Stimulated activated CD4-positive, alpha-beta T cell treated with anti-CD3 and anti-CD28 coated beads, Interleukin-2, amount 100 ng/mL, for 4 hours (primary cell): Measurements from ENCODE around the gene JAK2.
"Not testable (repeated sequence)": the region's sequence is repeated elsewhere in the genome, so short reads cannot be mapped to it uniquely, and the experiment has no call there.

Experiments
- DNase-seq: peaks from one replicate; pipeline ENCODE4 v3.0.0-alpha.2; 2020; ENCODE audit warnings: low read depth

Gene JAK2

DNA sequence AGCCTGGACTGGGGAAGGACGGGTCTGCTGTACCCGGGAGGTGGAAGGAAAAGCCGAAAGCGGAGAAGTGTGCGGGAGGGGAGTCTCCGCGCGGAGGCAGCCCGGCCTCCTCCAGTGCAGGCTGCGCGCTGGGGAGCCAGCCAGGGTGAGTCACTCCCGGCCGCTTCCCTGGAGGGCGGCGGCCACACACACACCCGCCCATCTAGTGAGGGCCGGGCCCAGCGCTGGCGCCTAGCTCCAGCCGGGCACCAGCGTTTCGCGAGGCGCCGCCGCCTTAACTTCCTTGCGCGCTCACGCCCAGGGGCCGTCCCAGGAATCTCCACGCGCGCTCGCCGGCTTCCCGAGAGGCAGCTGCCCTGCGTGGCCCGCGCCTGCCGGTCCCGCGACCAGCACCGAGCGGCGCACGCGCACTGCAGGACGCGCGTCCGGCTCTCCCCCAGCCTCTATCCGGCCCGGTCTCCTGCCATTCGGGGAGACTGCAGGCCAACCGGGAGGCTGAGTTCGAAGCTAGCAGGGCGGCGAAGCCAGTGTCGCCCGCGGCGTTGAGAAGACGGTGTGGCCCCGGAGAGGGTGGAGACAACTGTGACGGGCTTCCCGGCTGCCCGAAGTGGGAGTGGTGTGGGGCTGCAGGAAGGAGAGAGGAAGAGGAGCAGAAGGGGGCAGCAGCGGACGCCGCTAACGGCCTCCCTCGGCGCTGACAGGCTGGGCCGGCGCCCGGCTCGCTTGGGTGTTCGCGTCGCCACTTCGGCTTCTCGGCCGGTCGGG lies at the start of gene JAK2:
Gene JAK2 (plus strand): TSS at position 652 of the 765 bp plus-strand sequence. CDS start 36,716 bp downstream, outside the sequence.
- peak; percentile 72 for DNase-seq

DNA sequence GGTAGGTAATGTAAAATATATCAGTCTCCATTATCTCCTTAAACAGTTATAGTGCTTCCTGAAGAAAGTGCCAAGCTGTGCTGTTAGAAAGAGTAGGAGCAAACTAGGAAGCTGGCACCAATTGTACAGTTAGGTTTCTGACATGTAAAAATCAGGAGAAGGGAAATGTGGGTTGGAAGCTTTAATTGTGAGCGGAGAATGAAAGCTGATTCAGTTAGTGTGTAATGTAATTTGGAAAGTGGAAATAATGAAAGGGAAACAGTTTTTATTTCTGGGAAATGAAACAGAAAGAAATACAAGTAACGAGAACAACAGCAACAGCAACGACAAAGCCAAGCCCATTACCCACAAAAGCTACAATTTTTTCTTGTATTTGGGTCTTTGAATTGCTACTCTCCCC lies 48.8 kb upstream of the JAK2 start:
- no peak for DNase-seq

DNA sequence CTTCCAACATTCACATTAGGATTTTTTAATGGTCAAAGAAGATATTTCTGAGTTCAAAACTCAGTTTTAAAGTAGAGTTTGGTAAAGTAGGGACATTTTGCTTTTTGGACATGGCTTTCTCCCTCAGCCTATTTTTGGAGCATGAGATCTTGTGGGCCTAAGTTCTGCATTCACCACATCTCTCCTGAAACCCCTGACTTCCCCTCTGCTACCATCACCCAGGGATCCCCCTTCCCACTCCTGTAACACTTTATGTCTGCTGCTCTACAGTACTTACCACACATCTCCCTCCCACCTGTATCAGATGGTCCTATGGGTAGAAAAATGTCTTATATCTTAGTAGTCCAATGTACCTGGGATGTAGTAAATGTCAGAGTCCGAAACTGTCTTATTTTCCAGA lies 48.2 kb upstream of the JAK2 start:
- DNase-seq, result no peak

DNA sequence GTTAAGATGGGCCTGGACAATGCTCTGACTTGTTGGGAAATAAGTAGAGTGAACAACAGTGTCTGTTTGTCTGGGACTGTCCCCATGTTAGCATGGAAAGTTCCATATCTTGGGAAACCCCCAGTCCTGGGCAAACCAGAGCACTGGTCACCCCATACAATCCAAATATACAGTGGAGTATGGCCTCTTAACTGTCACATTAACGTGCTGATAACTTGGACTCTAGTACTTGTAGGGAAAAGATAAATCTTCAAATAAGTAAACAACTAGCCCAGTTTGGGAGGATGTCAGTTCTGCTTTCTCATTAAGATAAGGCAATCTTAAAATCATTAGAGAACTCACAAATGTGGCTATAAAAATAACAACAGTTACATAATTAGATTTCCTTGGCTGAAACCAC lies 47.6 kb upstream of the JAK2 start:
- no peak for DNase-seq

DNA sequence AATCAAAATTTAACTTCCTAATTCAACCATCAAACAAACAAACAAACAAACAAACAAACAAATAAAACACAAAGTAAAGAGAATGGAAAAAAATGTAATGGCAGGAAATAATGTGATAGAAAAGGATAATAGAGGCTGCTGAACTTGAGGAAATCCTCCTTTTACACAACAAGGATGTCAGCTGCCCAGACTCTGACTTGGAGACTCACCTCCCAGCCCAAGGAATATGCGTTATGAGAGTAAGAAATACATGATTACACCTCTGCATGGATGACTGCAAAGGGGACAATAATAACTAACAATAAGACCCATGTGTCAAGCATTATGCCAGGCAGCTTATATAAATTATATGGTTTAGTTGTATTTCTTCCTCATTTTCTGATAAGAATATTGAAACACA lies 46.6 kb upstream of the JAK2 start:
- no peak for DNase-seq

DNA sequence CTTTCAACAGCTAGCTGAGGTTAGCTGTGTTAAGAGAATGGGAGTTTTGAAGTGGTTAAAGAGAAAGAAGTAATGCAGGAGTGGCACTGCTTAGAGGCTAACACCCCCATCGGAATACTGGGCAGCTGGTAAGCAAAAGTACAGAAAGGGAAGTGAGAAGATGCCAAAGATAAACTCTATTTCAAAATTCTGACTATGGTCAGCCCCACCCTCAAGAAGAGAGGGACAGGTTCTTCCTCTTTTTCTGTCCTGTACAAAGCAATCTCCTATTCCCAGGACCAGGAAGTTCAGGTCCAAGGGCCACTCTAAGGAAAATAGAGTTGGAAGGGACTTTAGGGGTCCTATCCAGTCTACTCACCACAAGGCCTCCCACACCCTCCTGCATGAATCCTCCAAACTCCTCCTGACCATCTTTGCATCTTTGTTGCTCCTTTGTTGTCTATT lies 45.9 kb upstream of the JAK2 start:
- no peak for DNase-seq

DNA sequence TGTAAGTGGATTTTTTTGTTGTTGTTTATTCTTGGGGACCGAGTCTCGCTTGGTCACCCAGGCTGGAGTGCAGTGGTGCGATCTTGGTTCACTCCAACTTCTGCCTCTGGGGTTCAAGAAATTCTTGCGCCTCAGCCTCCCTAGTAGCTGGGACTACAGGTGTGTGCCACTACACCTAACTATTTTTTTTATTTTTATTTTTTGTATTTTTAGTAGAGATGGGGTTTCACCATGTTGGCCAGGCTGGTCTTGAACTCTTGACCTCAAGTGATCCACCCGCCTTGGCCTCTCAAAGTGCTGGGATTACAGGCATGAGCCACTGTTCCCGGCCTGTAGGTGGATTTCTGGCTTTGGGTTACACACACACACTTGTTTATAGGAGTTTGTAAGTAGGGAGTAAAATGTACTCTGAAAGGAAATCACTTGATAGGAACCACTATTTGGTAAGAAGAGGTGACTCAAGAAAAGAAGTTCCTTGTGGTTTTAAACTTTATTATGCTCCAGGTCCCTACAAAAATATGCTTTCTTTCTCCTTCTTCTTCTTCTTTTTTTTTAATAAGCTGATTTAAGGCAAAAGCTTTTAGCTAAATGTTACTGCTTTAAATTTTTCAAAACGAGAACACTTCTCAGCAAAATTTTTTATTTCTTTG lies 42.9 kb upstream of the JAK2 start:
- not testable (repeated sequence) for DNase-seq

DNA sequence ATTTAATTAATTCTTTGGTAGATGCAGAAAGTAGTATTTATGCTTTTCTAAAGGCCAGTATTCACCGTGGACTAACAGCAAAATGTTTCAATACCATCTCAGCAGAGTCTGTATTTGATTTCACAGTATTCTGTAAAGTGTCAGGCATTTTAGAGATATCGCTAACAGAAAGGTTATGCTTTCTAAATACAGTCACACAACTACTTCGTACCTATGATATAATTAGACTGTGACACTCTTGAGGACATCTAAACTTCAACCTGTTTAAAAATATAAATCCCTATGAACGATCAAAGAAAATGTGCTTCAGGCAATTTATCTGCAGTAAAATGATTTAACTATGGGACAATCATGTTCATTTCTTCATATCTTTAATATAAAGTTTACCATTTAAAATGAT lies 41.7 kb upstream of the JAK2 start:
- no peak for DNase-seq

DNA sequence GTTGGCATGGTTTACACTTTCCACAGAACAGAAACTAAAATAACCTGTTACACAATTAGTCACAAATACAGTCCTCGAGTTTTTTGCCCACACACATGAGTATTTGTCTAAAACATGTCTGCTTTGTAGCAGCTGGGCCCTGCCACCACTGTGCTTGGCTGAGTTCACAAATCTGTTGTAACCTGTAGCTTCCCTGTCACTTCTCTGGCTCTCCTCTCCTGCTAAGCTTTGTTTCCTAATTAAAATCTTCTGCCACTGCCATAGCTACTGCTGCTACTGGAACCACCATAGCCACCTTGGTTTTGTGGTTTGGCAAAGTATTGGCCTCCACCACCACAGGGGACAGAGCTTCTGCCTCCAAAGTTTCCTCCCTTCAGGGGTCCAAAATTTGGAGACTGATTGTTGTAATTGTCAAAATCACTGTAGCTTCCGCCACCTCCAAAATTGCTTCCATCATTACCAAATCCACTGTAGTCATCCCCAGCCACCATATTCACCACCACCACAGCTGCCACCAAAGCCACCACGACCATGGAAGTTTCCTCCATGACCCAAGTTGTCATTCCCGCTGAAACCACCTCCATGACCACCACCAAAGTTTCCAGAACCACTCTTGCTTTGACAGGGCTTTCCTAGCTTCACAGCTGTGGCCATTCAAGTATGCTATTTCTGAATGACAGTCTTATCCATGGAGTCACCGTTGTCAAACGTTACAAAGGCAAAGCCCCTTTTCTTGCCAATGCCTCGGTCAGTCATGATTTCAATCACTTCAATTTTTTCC lies 40.5 kb upstream of the JAK2 start:
- DNase-seq, result not testable (repeated sequence)

DNA sequence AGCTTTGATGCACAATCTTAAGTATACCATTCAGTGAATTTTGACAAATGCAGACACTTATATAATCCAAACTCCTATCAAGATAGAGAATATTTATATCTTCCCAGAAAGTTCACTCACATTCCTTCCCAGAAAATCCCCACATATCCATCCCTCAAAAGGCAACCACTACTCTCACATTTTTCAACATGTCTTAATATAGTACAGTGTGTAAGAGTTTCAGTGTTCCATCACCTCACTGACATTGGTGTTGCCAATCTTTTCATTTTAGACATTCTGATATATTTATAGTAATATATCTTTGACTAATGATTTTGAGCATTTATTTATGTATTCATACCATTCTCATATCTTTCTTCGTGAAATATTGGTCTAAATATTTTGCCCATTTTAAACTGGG lies 38.1 kb upstream of the JAK2 start:
- DNase-seq, result no peak

DNA sequence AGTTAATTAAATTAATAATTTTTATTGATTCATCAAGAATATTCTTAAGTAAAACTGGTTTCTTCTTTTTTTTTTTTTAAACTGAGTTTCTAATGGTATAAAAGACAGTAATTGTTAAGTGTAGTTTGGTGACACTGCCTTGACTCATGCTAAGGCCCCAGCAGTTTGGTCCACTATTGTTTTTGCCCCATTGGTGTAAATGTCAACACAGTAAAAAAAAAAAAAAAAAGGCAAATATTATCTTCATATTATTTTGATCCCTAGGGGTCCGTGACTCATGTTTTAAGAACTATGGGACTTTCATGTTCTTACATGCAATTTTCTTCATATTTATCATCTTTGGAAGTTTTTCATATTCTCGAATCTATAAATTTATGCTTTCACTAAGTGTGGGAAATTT lies 29.2 kb upstream of the JAK2 start:
- DNase-seq, result no peak

DNA sequence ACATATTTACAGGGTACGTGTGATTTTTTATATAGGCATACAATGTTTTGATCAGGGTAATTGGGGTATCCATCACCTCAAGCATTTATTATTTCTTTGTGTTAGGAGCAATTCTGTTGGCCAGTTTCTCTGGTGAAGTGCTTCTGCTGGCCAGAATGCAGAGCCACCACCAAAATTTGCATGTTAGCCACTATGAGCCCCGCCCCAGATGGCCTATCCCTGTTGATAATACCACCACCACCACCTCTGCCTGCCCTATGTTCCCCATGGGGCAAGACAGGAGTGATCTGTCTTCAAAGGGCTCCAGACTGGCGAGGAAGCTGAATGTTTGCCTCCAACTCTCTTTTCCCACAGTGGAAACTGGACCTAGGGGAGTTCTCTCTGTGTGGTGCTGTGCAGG lies 26.0 kb upstream of the JAK2 start:
- DNase-seq, result no peak

DNA sequence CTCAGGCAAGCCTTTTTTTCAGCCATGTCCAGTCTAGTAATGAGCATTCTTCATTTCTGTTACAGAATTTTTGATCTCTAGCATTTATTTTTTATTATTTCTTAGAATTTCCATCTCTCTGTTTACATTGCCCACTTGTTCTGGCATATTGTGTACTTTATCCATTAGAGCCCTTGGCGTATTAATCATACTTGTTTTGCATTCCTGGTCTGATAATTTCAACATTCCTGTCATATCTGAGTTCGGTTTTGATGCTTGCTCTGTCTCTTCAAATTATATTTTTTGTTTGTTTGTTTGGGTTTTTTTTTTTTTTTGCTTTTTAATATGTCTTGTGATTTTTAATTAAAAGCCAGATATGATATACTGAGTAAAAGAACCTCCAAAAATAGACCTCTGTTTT lies 23.0 kb upstream of the JAK2 start:
- no peak for DNase-seq

DNA sequence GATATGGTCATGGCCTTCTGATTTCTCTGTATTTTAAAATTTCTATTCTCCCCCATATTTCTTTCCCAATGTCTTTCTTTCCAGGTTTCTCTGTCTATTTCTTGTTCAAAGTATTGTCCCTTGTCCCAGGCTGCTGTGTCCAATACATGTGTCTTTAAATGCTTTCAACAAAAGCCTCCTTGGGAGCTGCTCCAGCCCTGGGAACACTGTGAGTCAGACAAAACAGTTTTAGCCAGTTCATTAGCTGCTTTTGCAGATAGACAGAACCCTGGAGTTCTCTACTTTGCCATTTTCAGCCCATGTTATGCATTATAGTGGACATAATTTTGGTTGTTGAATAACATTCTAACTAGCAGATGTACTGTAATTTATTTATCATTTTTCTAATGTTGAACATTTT lies 20.5 kb upstream of the JAK2 start:
- DNase-seq, result no peak

DNA sequence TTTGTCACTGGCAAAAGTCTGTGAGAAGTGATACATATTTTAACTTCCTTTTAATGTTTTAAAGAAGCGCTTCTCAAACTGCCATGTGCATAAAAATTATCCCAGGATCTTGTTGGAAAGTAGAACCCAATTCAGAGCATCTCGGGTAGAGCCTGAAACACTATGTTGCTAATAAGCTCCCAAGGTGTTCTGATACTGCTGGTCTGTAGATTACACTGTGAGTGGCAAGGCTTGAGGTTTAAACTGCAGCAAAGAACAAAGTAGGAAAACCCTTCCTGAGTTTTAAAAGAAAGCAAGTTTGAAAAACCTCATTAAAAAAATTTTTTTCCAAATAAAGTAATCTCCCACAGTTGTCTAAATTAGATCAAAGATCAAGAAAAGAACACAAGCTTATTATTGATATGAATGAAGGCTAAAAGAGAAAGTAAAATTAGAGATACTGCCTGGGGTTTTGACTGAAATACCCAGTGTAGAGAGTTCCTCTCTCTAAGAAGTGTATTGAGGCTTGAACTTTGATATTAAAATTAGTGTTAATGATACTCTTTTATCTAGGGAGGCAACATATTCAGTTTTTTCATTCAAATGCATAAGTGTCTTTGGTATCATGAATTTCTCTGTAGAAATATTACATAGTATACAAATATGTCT lies 19.8 kb upstream of the JAK2 start:
- DNase-seq, result no peak

DNA sequence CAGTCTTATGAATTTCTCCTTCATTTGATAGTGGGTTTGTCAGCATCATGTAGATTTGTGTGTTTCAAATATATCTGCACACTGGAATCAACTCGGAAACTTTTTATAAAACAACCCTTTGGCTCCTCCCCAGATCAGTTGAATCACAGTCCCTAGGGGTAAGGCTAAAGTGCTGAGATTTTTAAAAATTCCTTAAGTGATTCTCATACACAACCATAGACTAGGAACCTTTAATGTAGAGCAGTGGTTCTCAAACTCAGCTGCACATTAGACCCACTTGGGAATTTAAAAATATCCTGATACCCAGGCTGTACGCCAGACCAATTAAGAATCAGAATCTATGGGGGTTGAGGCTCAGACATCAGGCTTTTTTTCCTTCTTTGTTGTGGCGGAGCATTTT lies 17.5 kb upstream of the JAK2 start:
- no peak for DNase-seq

DNA sequence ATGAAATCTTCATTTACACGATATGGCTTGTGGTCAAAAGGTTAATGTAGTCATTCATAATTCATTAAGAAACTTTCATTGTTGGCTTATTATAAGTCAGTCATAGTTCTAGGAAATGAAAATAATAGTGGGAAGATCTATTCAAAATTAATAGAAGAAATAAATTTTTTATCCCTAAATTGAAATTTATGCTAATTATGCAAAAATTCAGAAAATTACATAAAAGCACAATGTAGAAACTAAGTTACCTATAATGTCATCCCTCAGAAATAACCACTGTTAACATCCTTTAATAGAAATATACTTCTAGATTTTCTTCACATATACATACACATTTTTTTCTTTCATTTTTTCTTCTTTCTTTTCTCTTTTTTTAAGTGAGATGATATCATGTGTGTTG lies 15.9 kb upstream of the JAK2 start:
- no peak for DNase-seq

DNA sequence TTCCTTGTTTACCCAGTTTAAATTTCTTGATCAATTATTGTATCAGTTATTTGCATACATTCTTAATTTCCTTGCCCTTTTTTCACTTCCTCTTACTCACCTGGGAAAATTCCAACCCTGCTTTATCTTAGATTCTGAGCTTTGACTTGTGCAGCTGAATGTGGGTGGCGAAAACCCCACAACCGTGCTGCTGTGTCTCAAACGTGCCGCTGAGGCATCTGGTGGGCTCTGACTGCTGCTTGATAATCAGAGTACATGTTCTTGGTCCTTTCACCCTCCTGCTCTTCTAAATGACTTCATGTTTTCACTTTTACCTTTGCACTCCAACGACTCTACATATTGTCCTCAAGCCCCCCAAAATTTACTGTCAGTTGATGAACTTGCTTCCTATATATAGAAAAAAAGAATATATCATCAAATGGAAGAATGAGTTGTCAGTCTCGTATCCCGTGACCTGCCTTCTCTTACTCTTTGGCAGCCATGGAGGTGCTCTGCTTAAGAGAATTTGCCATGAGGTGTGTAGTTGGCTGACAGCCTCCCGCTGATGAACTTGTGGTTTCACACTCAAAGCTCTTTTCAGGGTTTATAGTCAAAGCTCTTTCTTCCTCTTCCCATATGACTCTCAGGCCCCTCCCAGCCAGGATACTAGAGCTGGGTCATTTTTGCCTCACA lies 14.0 kb upstream of the JAK2 start:
- DNase-seq, result peak; percentile 71

DNA sequence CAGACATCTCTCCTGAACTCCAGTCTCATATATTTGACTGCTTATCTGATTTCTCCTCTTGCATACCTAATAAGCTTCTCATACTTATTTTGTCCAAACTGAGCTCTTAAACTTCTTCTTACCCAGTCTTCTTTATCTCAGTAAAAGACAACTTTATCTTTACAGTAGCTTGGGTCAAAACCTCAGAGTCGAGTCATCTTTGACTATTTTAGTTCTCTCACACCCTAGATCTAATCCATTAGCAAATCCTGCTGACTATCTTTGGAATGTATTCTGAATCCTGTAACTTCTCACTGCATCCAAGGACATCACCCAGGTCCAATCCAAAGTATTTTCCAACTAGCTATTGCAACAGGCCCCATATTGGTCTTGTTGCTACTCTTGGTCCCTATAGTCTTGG lies 11.8 kb upstream of the JAK2 start:
- no peak for DNase-seq

DNA sequence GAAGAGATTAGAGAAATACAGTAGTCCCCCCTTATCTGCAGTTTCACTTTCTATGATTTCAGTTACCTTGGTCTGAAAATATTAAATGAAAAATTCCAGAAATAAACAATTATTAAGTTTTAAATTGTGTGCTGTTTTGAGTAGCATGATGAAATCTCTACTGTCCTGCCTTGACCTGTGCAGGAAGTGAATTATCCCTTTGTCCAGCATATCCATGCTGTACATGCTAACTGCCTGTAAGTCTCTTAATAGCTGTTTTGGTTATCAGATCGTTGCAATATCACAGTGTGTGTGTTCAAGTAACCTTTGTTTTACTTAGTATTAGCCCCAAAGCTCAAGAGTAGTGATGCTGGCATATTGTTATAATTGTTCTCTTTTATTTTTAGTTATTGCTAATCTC lies 11.2 kb upstream of the JAK2 start:
- no peak for DNase-seq

DNA sequence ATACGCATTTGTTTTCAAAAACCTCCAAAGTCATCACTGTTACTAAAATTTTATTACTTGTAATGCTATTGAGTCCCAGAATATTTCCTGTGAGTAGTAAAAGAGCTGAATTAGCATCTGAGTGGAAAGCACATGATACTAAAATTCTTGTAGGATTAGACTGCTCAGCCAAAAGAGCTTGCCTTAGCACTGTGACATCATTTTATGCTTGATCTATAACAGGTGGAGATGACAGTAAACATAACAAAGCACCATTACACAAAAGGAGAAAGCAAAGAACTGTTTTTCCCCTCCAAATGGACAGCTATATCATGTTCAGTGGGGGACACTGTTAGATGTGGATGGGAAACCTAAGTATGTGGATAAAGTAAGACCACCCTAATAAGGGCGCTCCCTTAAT lies 5.8 kb upstream of the JAK2 start:
- DNase-seq, result no peak
